ENCODE results near the gene LRRC15.

GRCh38 chr3:194343561-194343893 lies 26.0 kb downstream of the LRRC15 start:
- no peak for TF ChIP-seq CTCF (conservative IDR thresholded peaks at IDR 0.05; ENCODE audit: low read depth, low read length)
- TF ChIP-seq EZH2 (IDR thresholded peaks at IDR 0.05; ENCODE audit: low read length, unreplicated experiment), result no peak
- no peak for TF ChIP-seq EZH2phosphoT487 (IDR thresholded peaks at IDR 0.05; ENCODE audit: borderline replicate concordance, low read length)

Data from PC-3 (cell line).